HEK293T (cell line): Measurements from ENCODE around the gene SUMF2.

ENCODE experiments used
- ARNT ChIP-seq: fragments of 450-650 bp; IDR thresholded peaks from 2 replicates; pipeline ENCODE4 v1.6.1; 2017; ENCODE audit warnings: mild to moderate bottlenecking
- BHLHE40 ChIP-seq: fragments of 450-650 bp; IDR thresholded peaks from 2 replicates; pipeline ENCODE4 v1.6.1; 2016; ENCODE audit warnings: mild to moderate bottlenecking, moderate library complexity, borderline replicate concordance
- ELF4 ChIP-seq: fragments of 450-650 bp; IDR thresholded peaks from 2 replicates; pipeline ENCODE4 v1.6.1; 2017; ENCODE audit warnings: antibody characterized with exemption
- FOXA1 ChIP-seq: fragments of 450-650 bp; IDR thresholded peaks from 2 replicates; pipeline ENCODE4 v1.6.1; 2016; ENCODE audit warnings: mild to moderate bottlenecking
- FOXK2 ChIP-seq: fragments of 450-650 bp; IDR thresholded peaks from 2 replicates; pipeline ENCODE4 v1.6.1; 2016; ENCODE audit warnings: mild to moderate bottlenecking
- L3MBTL2 ChIP-seq: fragments of 450-650 bp; conservative IDR thresholded peaks from 2 replicates; pipeline ENCODE4 v1.6.1; 2016; ENCODE audit warnings: mild to moderate bottlenecking
- LEF1 ChIP-seq: fragments of 450-650 bp; IDR thresholded peaks from 2 replicates; pipeline ENCODE4 v1.6.1; 2017; ENCODE audit warnings: mild to moderate bottlenecking, borderline replicate concordance
- NFRKB ChIP-seq: fragments of 450-650 bp; IDR thresholded peaks from 2 replicates; pipeline ENCODE4 v1.6.1; 2016; ENCODE audit warnings: mild to moderate bottlenecking, moderate library complexity
- SP1 ChIP-seq: fragments of 450-650 bp; IDR thresholded peaks from 2 replicates; pipeline ENCODE4 v1.6.1; 2017
- ZNF384 ChIP-seq: fragments of 450-650 bp; IDR thresholded peaks from 2 replicates; pipeline ENCODE4 v1.6.1; 2016

DNA sequence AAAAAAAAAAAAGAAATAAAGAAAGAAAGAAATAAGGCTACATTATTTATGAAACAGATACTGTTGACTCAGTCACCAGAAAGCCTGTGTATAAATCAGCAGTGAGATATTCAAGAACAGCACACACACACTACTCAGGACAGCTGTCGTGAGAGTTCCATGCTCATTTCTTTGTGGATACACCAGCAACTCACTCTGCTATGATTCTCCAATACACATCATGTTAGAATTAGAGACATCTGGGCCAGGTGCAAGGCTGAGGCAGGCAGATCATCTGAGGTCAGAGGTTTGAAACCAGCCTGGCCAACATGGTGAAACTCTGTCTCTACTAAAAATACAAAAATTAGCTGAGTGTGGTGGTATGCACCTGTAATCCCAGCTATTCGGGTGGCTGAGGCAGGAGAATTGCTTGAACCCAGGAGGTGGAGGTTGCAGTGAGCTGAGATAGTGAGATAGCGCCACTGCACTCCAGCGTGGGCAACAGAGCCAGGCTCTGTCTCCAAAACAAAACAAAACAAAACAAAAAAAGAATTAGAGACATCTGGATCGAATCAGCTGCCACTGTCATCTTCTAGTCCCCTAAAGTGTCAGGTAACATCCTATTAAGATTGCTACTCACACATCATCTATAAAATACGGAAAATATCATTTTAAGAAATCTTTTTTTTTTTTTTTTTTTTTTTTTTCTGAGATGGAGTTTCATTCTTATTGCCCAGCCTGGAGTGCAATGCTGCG, 63.3 kb downstream of the SUMF2 start:
- TF ChIP-seq LEF1 (no peak), L3MBTL2 (no peak), ELF4 (no peak), NFRKB (no peak), SP1 (no peak), BHLHE40 (no peak), FOXA1 (no peak), FOXK2 (no peak), ZNF384 (no peak), ARNT (no peak)
